ENCODE data around the gene IL17F. TPM values are rescaled to one million over a fixed set of nuclear protein-coding genes. Genes with fewer than 3 reads are reported as not detected.
A peak's percentile ranks its signal among the peaks of the same experiment; 100 is the strongest.

Gene IL17F
- total RNA-seq, 1 experiment from 2014 or later = not detected

DNA sequence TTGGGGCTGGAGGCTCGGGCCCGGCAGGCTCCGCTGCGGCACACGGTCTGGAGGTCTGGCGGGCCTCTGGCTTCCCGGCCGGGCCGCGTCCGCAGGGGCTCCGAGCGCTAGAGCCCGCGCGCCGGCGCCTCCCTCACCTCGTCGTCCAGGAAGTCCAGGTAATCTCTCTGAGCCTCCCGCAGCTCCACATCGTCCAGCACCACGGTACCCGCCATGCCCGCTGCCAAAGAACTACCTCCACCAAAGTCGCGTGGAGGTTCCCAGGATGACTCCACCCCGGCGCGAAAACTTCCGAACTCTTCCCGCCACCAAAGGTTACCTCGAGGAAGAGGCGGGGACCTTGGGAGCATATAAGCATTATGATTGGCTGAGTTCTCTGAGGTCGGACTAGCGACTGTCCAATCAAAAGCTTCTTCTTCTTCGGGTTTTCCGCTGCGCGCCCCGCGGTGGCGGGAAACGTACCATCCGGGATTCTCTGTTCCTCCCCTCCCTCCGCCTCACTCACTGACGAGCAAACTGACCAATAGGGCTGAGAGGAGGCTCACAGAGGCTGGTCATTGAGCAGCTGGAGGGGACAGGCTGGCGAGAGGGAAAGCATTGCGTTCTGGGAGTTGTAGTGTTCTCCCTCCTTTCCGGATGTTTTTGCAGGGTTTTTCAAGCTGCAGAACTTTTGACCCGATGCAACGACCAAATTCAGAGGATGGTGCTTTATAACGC, 40.3 kb upstream of the IL17F start, which contains the start of gene MCM3:
MCM3 (minus strand) TSS at position 283 of the 717 bp plus-strand sequence; CDS start at position 215, 68 bp downstream.
- peak within 1 kb of the TSS; percentile 89 for H2AFZ ChIP-seq
- BruUV-seq (replicated peaks) = no TSS peak

DNA sequence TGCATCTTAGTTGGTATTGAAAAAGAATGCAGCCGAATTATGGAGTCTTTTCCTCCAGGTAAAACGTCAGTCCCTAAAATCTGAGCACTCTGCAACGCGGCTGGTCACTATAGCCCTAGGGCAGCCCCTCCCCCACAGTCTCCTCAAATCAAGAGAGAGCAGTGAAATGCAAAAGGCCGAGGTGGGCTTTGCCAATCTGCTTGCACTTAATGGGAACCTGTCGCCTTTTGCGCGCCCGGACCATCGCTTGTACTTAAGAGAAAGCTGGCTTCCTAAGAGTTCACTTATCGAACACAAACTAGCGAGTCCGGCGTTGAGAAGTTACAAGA, 39.8 kb upstream of the IL17F start:
- Histone ChIP-seq H3K79me2 (ENCODE audit: low read depth) (peaks cover 28% of the 10 kb centered on the region), H3K27me3 (ENCODE audit: insufficient read depth, low read depth) (no peaks in the 10 kb centered on the region), H3F3A (ENCODE audit: insufficient read depth, low read depth) (no peaks in the 10 kb centered on the region; the same call in none of the 2 replicates), H3K36me3 (ENCODE audit: low read depth) (peaks cover 21% of the 10 kb centered on the region; the same call in 1 of the 2 replicates), H3K4me2 (peak overlapping the region; percentile 82), H3K4me1 (replicated peaks; ENCODE audit: insufficient read depth) (peaks cover 21% of the 10 kb centered on the region), H3K9me2 (ENCODE audit: insufficient read depth) (no peaks in the 10 kb centered on the region), H3K27ac (peak overlapping the region; percentile 49), H4K20me1 (ENCODE audit: insufficient read depth) (peaks cover 6% of the 10 kb centered on the region; the same call in 1 of the 2 replicates), H3K9me3 (ENCODE audit: insufficient read depth, low read depth) (no peaks in the 10 kb centered on the region; the same call in 1 of the 2 replicates), H3K4me3 (peak overlapping the region; percentile 72), H2AFZ (peak overlapping the region; percentile 89)
- intact Hi-C loops (cut with micrococcal nuclease; ENCODE audit: unreplicated experiment) = loop anchor here (1.0 to 2.0 kb wide), 3 partner anchors 68 to 387 kb away; partner anchors contain the start of gene TMEM14A
- POLR2A ChIA-PET (ENCODE audit: unreplicated experiment) = no interaction called here
- DNase-seq = peak in 1 of 2 experiments; percentile 44
- no peak for TF ChIP-seq CTCF (conservative IDR thresholded peaks at IDR 0.05)
- no peak for TF ChIP-seq EZH2 (IDR thresholded peaks at IDR 0.05; ENCODE audit: low read depth)
- TSS peak; percentile 63 for BruUV-seq (replicated peaks)
- CTCF ChIA-PET = interaction anchor here (0.9 to 1.2 kb wide), 2 partner anchors 68 to 116 kb away, joined by 3 to 8 read pairs; no protein-coding TSS in a partner anchor

More for the DNA sequence above, 40.3 kb upstream of the IL17F start, which contains the start of gene MCM3:
- POLR2A ChIA-PET (ENCODE audit: unreplicated experiment) = interaction anchor here (0.5 to 0.7 kb wide), 4 partner anchors 31 to 310 kb away, joined by 3 to 6 read pairs (median 4); no protein-coding TSS in a partner anchor
- DNase-seq = peak; percentile 97 to 98
- TF ChIP-seq EZH2 (IDR thresholded peaks at IDR 0.05; ENCODE audit: low read depth) (no peak), CTCF (conservative IDR thresholded peaks at IDR 0.05) (no peak)
- H4K20me1 ChIP-seq (ENCODE audit: insufficient read depth) = peaks cover 6% of the 10 kb centered on the region; the same call in 1 of the 2 replicates
- no peaks in the 10 kb centered on the region for H3K9me3 ChIP-seq (ENCODE audit: insufficient read depth, low read depth)
- peak within 1 kb of the TSS; percentile 88 for H3K4me2 ChIP-seq
- no peaks in the 10 kb centered on the region; the same call in none of the 2 replicates for H3F3A ChIP-seq (ENCODE audit: insufficient read depth, low read depth)
- H3K9me2 ChIP-seq (ENCODE audit: insufficient read depth) = no peaks in the 10 kb centered on the region
- intact Hi-C loops (cut with micrococcal nuclease; ENCODE audit: unreplicated experiment) = loop anchor here (1.0 to 2.0 kb wide), 3 partner anchors 68 to 386 kb away; partner anchors contain the start of gene TMEM14A
- H3K27ac ChIP-seq = peak within 1 kb of the TSS; percentile 49
- H3K36me3 ChIP-seq (ENCODE audit: low read depth) = peaks cover 16% of the 10 kb centered on the region; the same call in 1 of the 2 replicates
- H3K79me2 ChIP-seq (ENCODE audit: low read depth) = peaks cover 28% of the 10 kb centered on the region
- CTCF ChIA-PET = interaction anchor here (1.2 to 2.0 kb wide), 4 partner anchors 20 to 115 kb away, joined by 3 to 8 read pairs (median 4); no protein-coding TSS in a partner anchor
- H3K4me3 ChIP-seq = peak within 1 kb of the TSS; percentile 72
- no peaks in the 10 kb centered on the region for H3K27me3 ChIP-seq (ENCODE audit: insufficient read depth, low read depth)
- H3K4me1 ChIP-seq (replicated peaks; ENCODE audit: insufficient read depth) = peaks cover 21% of the 10 kb centered on the region

DNA sequence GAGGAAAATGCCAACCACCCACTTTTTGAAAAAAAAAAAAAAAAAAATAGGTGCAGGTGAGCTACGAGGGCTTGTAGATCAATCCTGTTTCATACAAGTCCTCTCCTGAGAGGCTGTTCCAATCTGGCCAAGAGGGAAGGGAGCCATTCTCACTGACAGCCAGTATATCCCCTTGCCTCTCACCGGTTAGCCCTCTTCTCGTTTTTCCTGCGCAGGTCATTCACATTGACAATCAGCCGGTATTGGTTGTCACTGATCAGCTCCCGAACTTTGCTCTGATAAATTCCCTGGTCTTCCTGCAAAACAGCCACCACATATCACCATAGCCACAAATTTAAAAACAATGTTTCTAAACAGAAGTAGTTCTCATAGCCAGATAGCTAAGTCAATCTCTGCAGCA, 38.8 kb upstream of the IL17F start:
- no peaks in the 10 kb centered on the region; the same call in 1 of the 2 replicates for H3K9me3 ChIP-seq (ENCODE audit: insufficient read depth, low read depth)
- no peak overlapping the region for H3K27ac ChIP-seq

More for the DNA sequence above, 38.8 kb upstream of the IL17F start:
- Histone ChIP-seq H3K4me2 (peak overlapping the region; percentile 82), H3K4me3 (peak overlapping the region; percentile 72), H3K4me1 (replicated peaks; ENCODE audit: insufficient read depth) (peaks cover 21% of the 10 kb centered on the region), H3K79me2 (ENCODE audit: low read depth) (peaks cover 28% of the 10 kb centered on the region), H4K20me1 (ENCODE audit: insufficient read depth) (peaks cover 6% of the 10 kb centered on the region; the same call in 1 of the 2 replicates), H3K9me2 (ENCODE audit: insufficient read depth) (no peaks in the 10 kb centered on the region), H3K27me3 (ENCODE audit: insufficient read depth, low read depth) (no peaks in the 10 kb centered on the region), H2AFZ (no peak overlapping the region), H3F3A (ENCODE audit: insufficient read depth, low read depth) (no peaks in the 10 kb centered on the region; the same call in none of the 2 replicates), H3K36me3 (ENCODE audit: low read depth) (peaks cover 27% of the 10 kb centered on the region)
- BruUV-seq (replicated peaks) = no TSS peak
- POLR2A ChIA-PET (ENCODE audit: unreplicated experiment) = interaction anchor here (0.6 kb wide), 2 partner anchors 51 to 167 kb away, joined by 4 to 6 read pairs; no protein-coding TSS in a partner anchor
- TF ChIP-seq EZH2 (IDR thresholded peaks at IDR 0.05; ENCODE audit: low read depth) (no peak), CTCF (conservative IDR thresholded peaks at IDR 0.05) (no peak)
- DNase-seq = no peak
- intact Hi-C loops (cut with micrococcal nuclease; ENCODE audit: unreplicated experiment) = no loop called here
- CTCF ChIA-PET = interaction anchor here (0.9 to 1.1 kb wide), 2 partner anchors 19 to 117 kb away, joined by 3 read pairs; no protein-coding TSS in a partner anchor

All from PC-9 (cell line).